ENCODE data around the gene GPR162.

The GPR162 gene

GRCh38 chr12:6817662-6818157 lies 3.9 kb upstream of the GPR162 start:
- intact Hi-C loops (cut with DNase I): no loop called here
- no peak for DNase-seq

- DNase-seq: no peak
- intact Hi-C loops (cut with DNase I): no loop called here
These were observed 3.4 kb upstream of the GPR162 start for GRCh38 chr12:6818222-6818621.

DNA sequence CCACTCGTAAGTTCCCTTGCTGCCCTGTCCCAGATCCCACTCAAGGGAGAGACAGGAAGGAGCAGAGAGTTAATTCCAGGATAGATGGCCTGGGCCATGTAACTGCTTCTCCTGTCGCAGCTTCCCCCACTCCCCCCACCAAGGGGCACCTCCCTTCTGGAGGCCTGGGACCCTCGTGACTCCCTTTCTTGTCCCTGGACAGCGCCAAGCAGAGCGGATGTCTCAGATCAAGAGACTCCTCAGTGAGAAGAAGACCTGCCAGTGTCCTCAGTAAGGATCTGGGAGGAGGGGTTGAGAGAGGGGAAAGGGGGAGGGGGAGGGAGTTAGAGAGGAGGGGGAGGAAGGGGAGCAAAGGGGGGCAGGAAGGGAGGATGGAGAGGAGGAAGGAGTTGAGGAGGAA lies 3.0 kb upstream of the GPR162 start:
- intact Hi-C loops (cut with DNase I): no loop called here
- no peak for DNase-seq

GRCh38 chr12:6819106-6820030 lies 2.3 kb upstream of the GPR162 start:
- DNase-seq: no peak
- intact Hi-C loops (cut with DNase I): loop anchor here (5.0 kb wide), 1 partner anchor 37 kb away; no protein-coding TSS in a partner anchor

DNA sequence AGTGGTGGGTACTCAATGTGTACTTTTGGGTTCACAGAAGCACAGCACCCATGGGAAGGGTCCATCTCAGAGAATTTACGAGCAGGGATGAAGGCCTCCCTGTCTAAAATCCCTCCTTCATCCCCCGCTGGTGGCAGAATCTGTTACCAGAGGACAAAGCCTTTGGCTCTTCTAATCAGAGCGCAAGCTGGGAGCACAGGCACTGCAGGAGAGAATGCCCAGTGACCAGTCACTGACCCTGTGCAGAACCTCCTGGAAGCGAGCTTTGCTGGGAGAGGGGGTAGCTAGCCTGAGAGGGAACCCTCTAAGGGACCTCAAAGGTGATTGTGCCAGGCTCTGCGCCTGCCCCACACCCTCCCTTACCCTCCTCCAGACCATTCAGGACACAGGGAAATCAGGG lies 1.5 kb upstream of the GPR162 start:
- intact Hi-C loops (cut with DNase I): loop anchor here (5.0 kb wide), 1 partner anchor 38 kb away; no protein-coding TSS in a partner anchor

GRCh38 chr12:6822426-6823135 lies 960 bp downstream of the GPR162 start:
- intact Hi-C loops (cut with DNase I): loop anchor here (5.0 kb wide), 1 partner anchor 40 kb away; no protein-coding TSS in a partner anchor
- DNase-seq: peak in 4 of 42 donors; percentile 16 to 62 (median 42)

More for the DNA sequence above, 1.5 kb upstream of the GPR162 start:
- DNase-seq: no peak

DNA sequence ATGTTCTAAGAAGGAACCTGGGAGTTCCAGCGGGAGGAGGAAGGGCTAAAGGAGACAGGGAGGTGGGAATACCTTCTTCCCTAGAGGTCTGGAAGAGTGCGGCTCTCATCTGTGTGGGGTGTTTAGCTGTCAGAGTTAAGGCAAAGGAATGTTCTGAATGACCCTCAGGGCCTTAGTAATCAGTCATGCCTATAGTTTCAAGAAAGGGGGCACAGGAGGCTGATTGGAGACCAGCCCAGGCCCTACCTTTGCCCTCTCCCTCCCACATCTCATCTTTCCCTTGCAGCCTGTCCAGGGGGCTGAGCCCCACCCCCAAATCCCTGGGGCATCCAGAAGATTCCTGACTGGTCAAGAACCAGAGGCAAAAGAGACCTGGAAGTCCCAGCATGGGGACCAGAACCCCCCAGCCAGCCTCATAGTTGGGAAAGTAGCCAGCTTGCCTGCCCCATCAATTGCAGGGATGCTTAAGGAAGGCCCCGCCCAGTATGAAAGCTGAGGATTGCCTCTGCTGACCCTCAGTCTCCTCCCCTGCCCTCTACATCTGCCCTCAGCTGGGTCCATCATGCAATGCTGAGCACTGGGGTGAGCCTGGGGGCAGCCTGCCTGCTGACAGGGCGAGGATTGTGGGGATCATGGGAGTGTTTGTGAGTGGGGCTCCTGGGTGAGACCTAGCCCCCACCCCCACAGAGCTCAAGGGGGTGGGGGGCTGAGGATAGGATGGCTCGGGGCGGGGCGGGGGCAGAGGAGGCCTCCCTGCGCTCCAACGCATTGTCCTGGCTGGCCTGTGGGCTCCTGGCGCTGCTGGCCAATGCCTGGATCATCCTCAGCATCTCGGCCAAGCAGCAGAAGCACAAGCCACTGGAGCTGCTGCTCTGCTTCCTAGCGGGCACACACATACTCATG lies 1.8 kb downstream of the GPR162 start:
- no peak for DNase-seq
- intact Hi-C loops (cut with DNase I): loop anchor here (5.0 kb wide), 1 partner anchor 41 kb away; no protein-coding TSS in a partner anchor

- intact Hi-C loops (cut with DNase I): loop anchor here (5.0 kb wide), 1 partner anchor 42 kb away; no protein-coding TSS in a partner anchor
These were observed 2.6 kb downstream of the GPR162 start for GRCh38 chr12:6824085-6824775.

GRCh38 chr12:6824901-6825381 lies 3.3 kb downstream of the GPR162 start:
- peak in 1 of 42 donors; percentile 10 for DNase-seq
- intact Hi-C loops (cut with DNase I): loop anchor here (5.0 kb wide), 2 partner anchors 43 to 73 kb away; partner anchors contain the start of gene MLF2

More at GRCh38 chr12:6824085-6824775, 2.6 kb downstream of the GPR162 start:
- DNase-seq: peak in 14 of 42 donors; percentile 19 to 53 (median 34)

DNA sequence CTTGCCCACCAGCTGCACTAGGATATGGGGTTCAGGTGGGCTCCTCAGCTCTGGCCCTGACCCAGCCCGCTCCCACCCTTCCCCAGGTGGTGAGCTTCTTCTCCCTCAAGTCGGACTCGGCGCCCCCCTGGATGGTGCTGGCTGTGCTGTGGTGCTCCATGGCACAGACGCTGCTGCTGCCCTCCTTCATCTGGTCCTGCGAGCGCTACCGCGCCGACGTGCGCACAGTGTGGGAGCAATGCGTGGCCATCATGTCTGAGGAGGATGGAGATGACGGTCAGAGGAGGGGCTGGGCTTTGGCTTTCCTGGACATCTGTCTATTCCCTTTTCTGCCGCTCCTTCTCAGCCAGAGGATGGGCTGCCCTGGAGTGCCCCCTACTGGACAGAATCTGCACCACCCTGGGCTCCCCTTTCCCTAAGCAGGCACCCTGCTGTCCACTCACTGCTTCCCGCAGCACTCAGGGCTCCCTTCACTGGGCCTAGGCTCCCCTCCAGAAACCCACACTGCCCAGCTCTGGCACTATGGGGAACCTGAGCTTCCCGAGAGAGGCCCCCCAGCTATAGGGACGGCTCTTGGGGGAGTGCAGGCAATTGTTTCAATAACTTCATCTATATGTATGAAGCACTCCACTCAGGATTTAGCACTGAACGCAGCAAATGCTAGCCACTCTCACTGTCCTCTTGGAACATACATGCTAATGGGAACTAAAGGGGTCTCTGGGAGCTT lies 3.9 kb downstream of the GPR162 start:
- intact Hi-C loops (cut with DNase I): loop anchor here (5.0 kb wide), 1 partner anchor 73 kb away; the partner anchor contains the start of gene MLF2
- DNase-seq: peak; percentile 67 to 96 (median 89)

- intact Hi-C loops (cut with DNase I): loop anchor here (5.0 kb wide), 1 partner anchor 74 kb away; the partner anchor contains the start of gene MLF2
These were observed 4.6 kb downstream of the GPR162 start for GRCh38 chr12:6826125-6826733.

DNA sequence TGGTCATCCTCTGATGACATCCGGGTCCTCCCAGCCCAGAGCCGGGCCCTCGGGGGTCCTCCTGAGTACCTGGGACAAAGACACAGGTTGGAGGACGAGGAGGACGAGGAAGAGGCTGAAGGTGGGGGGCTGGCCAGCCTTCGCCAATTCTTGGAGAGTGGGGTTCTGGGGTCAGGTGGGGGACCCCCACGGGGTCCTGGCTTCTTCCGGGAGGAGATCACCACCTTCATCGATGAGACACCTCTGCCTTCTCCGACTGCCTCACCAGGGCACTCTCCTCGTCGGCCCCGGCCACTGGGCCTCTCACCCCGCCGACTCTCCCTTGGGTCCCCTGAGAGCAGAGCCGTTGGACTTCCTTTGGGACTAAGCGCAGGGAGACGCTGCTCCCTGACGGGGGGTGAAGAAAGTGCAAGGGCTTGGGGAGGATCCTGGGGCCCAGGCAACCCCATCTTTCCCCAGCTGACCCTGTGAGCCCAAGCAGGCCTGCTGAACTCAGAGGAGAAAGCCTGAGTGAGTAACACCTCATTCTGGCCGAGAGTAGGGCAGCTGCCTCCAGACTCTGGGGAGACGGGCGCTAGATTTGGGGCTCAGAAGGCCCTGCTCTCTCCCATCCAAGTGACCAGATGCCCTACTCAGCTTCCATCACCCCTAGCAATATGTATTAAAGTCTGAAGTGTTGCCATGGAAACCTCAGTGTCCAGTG lies 5.3 kb downstream of the GPR162 start:
- intact Hi-C loops (cut with DNase I): loop anchor here (5.0 kb wide), 1 partner anchor 75 kb away; the partner anchor contains the start of gene MLF2
- no peak for DNase-seq

More at GRCh38 chr12:6826125-6826733, 4.6 kb downstream of the GPR162 start:
- DNase-seq: no peak

DNA sequence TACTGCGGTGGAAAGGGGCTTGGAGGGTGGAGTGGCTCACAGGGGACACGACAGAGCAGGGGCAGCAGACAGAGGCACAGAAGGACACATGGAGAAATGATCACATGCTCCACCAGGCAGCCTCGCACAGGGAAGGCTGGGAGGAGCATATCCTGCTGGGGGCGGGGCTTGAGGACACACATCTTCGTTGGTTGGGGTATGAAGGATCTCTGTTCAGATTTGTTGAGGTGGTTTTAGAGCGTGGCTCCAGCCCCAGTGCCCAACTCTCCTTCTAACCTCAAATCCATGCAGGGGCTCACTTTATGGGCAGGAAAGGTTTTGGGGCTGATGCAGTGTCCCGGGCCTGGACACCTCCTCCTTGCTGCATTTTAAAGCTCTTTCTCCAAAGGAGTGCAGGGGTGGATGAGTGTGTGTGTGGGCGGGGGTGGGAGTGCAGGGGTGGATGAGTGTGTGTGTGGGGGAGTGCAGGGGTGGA lies 5.9 kb downstream of the GPR162 start:
- peak; percentile 60 to 93 (median 84) for DNase-seq
- intact Hi-C loops (cut with DNase I): loop anchor here (5.0 kb wide), 1 partner anchor 75 kb away; the partner anchor contains the start of gene MLF2

GRCh38 chr12:6827982-6828780 lies 6.6 kb downstream of the GPR162 start, which contains the start of gene P3H3:
TSS of gene P3H3 (plus strand) at chr12:6828407. CDS start at chr12:6828441, 34 bp downstream.
- DNase-seq: peak in 32 of 42 donors; percentile 19 to 73 (median 54)
- intact Hi-C loops (cut with DNase I): loop anchor here (5.0 kb wide), 1 partner anchor 76 kb away; the partner anchor contains the start of gene MLF2

All from head of caudate nucleus (tissue), 42 donors.